K562 treated with DMSO at 1 percent for 4 hours (cell line): ENCODE measurements around the gene EQTN. TPM values are rescaled to one million over a fixed set of nuclear protein-coding genes. Genes with fewer than 3 reads are reported as not detected.

Experiments used
- total RNA-seq: library from RNA; unstranded; fragments of 300-600 nt; gene quantifications from 2 replicates; pipeline ENCODE4 v1.2.3, GENCODE V29; 2022; ENCODE audit not compliant: insufficient read depth

EQTN gene
- total RNA-seq, result not detected in 2 replicates

GRCh38 chr9:27297050-27297449 is at the start of gene EQTN:
EQTN (minus strand) TSS chr9:27297150; CDS start chr9:27297055, 95 bp downstream.

Other genes starting within 250 kb of the EQTN start
- gene TEK, start 187.9 kb downstream of the EQTN start, total RNA-seq, result not detected in 2 replicates
- gene IFNK, start 227.1 kb upstream of the EQTN start, total RNA-seq, result not detected in 2 replicates
- gene MOB3B, start 232.7 kb upstream of the EQTN start, total RNA-seq, result 2.9 and 3.2 TPM in 2 replicates